Stomach smooth muscle (tissue), 2 donors: ENCODE measurements around the gene WSB1.

ENCODE experiments used
- H3K27ac ChIP-seq: one replicate; pipeline ENCODE4 v1.7.0; 2013; ENCODE audit warnings: mild to moderate bottlenecking, low read length, inconsistent platforms
- H3K27me3 ChIP-seq, 2 donors: one replicate each; pipeline ENCODE4 v1.7.0; 2013; ENCODE audit warnings: low read length in 2 of 2; ENCODE audit not compliant: insufficient read depth in 2 of 2, control insufficient read depth in 1 of 2
- H3K36me3 ChIP-seq, 2 donors: one replicate each; pipeline ENCODE4 v1.7.0; 2013; ENCODE audit warnings: low read length in 2 of 2; ENCODE audit not compliant: control insufficient read depth in 2 of 2, insufficient read depth in 2 of 2
- H3K4me1 ChIP-seq: one replicate; pipeline ENCODE4 v1.7.0; 2013; ENCODE audit warnings: low read length; ENCODE audit not compliant: control insufficient read depth, insufficient read depth
- H3K4me3 ChIP-seq, 2 donors: one replicate each; pipeline ENCODE4 v1.7.0; 2013; ENCODE audit warnings: low read length in 2 of 2
- H3K9ac ChIP-seq, 2 donors: one replicate each; pipeline ENCODE4 v1.7.0; 2013; ENCODE audit warnings: low read length in 2 of 2, mild to moderate bottlenecking in 1 of 2
- H3K9me3 ChIP-seq, 2 donors: one replicate each; pipeline ENCODE4 v1.7.0; 2013; ENCODE audit warnings: low read length in 2 of 2; ENCODE audit not compliant: control insufficient read depth in 2 of 2
- donor health status: healthy.
- donor health status: Pancreatic carcinoma.

The WSB1 gene

GRCh38 chr17:27360507-27360906, 66.6 kb downstream of the WSB1 start:
- H3K9ac ChIP-seq: no peak overlapping the region
- no peak overlapping the region for H3K27ac ChIP-seq
- no peaks in the 10 kb centered on the region for H3K27me3 ChIP-seq
- no peaks in the 10 kb centered on the region for H3K9me3 ChIP-seq
- no peaks in the 10 kb centered on the region for H3K36me3 ChIP-seq
- H3K4me1 ChIP-seq: peaks cover 5% of the 10 kb centered on the region
- H3K4me3 ChIP-seq: no peak overlapping the region

GRCh38 chr17:27361695-27362094, 67.8 kb downstream of the WSB1 start:
- Histone ChIP-seq H3K9ac (no peak overlapping the region), H3K27me3 (no peaks in the 10 kb centered on the region), H3K4me3 (no peak overlapping the region), H3K36me3 (no peaks in the 10 kb centered on the region), H3K4me1 (peaks cover 5% of the 10 kb centered on the region), H3K9me3 (no peaks in the 10 kb centered on the region), H3K27ac (no peak overlapping the region)

GRCh38 chr17:27362503-27362902, 68.6 kb downstream of the WSB1 start:
- H3K9me3 ChIP-seq: no peaks in the 10 kb centered on the region
- H3K36me3 ChIP-seq: no peaks in the 10 kb centered on the region
- no peak overlapping the region for H3K27ac ChIP-seq
- no peak overlapping the region for H3K4me3 ChIP-seq
- no peak overlapping the region for H3K9ac ChIP-seq
- H3K4me1 ChIP-seq: peaks cover 5% of the 10 kb centered on the region
- H3K27me3 ChIP-seq: no peaks in the 10 kb centered on the region

GRCh38 chr17:27362909-27363308, 69.0 kb downstream of the WSB1 start:
- no peaks in the 10 kb centered on the region for H3K27me3 ChIP-seq
- H3K4me3 ChIP-seq: no peak overlapping the region
- no peaks in the 10 kb centered on the region for H3K36me3 ChIP-seq
- H3K9me3 ChIP-seq: no peaks in the 10 kb centered on the region
- peaks cover 5% of the 10 kb centered on the region for H3K4me1 ChIP-seq
- no peak overlapping the region for H3K9ac ChIP-seq
- H3K27ac ChIP-seq: no peak overlapping the region

GRCh38 chr17:27363326-27363725, 69.4 kb downstream of the WSB1 start:
- H3K9me3 ChIP-seq: no peaks in the 10 kb centered on the region
- H3K27me3 ChIP-seq: no peaks in the 10 kb centered on the region
- no peak overlapping the region for H3K9ac ChIP-seq
- H3K27ac ChIP-seq: no peak overlapping the region
- H3K4me1 ChIP-seq: peaks cover 7% of the 10 kb centered on the region
- H3K36me3 ChIP-seq: no peaks in the 10 kb centered on the region
- H3K4me3 ChIP-seq: no peak overlapping the region
